BE2C (cell line): ENCODE data around the gene DPYD.

ENCODE experiments used
- DNase-seq: peaks from one replicate; pipeline ENCODE4 v3.0.0-alpha.2; 2020
- H3K27me3 ChIP-seq: fragments of 250-450 bp; sonication (Bioruptor Pico); 2 replicates; pipeline ENCODE4 v1.5.1; 2020; ENCODE audit warnings: mild to moderate bottlenecking
- H3K36me3 ChIP-seq: fragments of 250-450 bp; sonication (Bioruptor Pico); 2 replicates; pipeline ENCODE4 v1.5.1; 2020; ENCODE audit warnings: mild to moderate bottlenecking
- H3K4me1 ChIP-seq: fragments of 250-450 bp; sonication (Bioruptor Pico); 2 replicates; pipeline ENCODE4 v1.5.1; 2020
- H3K4me3 ChIP-seq: 2 replicates; pipeline ENCODE4 v1.5.1; 2011; ENCODE audit warnings: low read depth, low read length
- H3K9me3 ChIP-seq: fragments of 250-450 bp; sonication (Bioruptor Pico); 2 replicates; pipeline ENCODE4 v1.5.1; 2020
- CTCF ChIP-seq: IDR thresholded peaks from 2 replicates; pipeline ENCODE4 v1.5.1; 2012; ENCODE audit warnings: mild to moderate bottlenecking, low read depth, low read length

Gene DPYD

GRCh38 chr1:97258597-97258996, 662.2 kb downstream of the DPYD start:
- Histone ChIP-seq H3K36me3 (no peaks in the 10 kb centered on the region), H3K4me3 (no peak overlapping the region), H3K4me1 (no peaks in the 10 kb centered on the region), H3K27me3 (no peaks in the 10 kb centered on the region), H3K9me3 (no peaks in the 10 kb centered on the region; the same call in 1 of the 2 replicates)
- no peak for TF ChIP-seq CTCF
- no peak for DNase-seq

- DNase-seq: no peak
- Histone ChIP-seq H3K4me1 (no peaks in the 10 kb centered on the region), H3K27me3 (no peaks in the 10 kb centered on the region), H3K36me3 (no peaks in the 10 kb centered on the region), H3K9me3 (no peaks in the 10 kb centered on the region; the same call in 1 of the 2 replicates), H3K4me3 (no peak overlapping the region)
- no peak for TF ChIP-seq CTCF
Measured at GRCh38 chr1:97254731-97255463, 665.9 kb downstream of the DPYD start.

GRCh38 chr1:97252925-97253324, 667.9 kb downstream of the DPYD start:
- TF ChIP-seq CTCF: no peak
- Histone ChIP-seq H3K27me3 (no peaks in the 10 kb centered on the region), H3K4me1 (no peaks in the 10 kb centered on the region), H3K36me3 (no peaks in the 10 kb centered on the region), H3K4me3 (no peak overlapping the region), H3K9me3 (no peaks in the 10 kb centered on the region; the same call in 1 of the 2 replicates)
- DNase-seq: no peak

- TF ChIP-seq CTCF: no peak
- DNase-seq: no peak
- H3K4me1 ChIP-seq: no peaks in the 10 kb centered on the region
Measured at GRCh38 chr1:97252076-97252475, 668.8 kb downstream of the DPYD start.

GRCh38 chr1:97247196-97247595, 673.6 kb downstream of the DPYD start:
- no peak for TF ChIP-seq CTCF
- no peak for DNase-seq
- no peak overlapping the region for H3K4me3 ChIP-seq
- H3K27me3 ChIP-seq: no peaks in the 10 kb centered on the region
- H3K4me1 ChIP-seq: no peaks in the 10 kb centered on the region; the same call in 1 of the 2 replicates
- H3K36me3 ChIP-seq: no peaks in the 10 kb centered on the region
- H3K9me3 ChIP-seq: no peaks in the 10 kb centered on the region

More at GRCh38 chr1:97252076-97252475, 668.8 kb downstream of the DPYD start:
- H3K27me3 ChIP-seq: no peaks in the 10 kb centered on the region
- H3K9me3 ChIP-seq: no peaks in the 10 kb centered on the region
- H3K4me3 ChIP-seq: no peak overlapping the region
- H3K36me3 ChIP-seq: no peaks in the 10 kb centered on the region

GRCh38 chr1:97245682-97246081, 675.2 kb downstream of the DPYD start:
- Histone ChIP-seq H3K9me3 (no peaks in the 10 kb centered on the region), H3K36me3 (no peaks in the 10 kb centered on the region), H3K4me3 (no peak overlapping the region), H3K27me3 (no peaks in the 10 kb centered on the region), H3K4me1 (no peaks in the 10 kb centered on the region; the same call in 1 of the 2 replicates)
- no peak for DNase-seq
- TF ChIP-seq CTCF: no peak
